OCI-LY3 (cell line): ENCODE results near the gene XYLB.

Experiments
- H2AFZ ChIP-seq: fragments of 200-600, 300-600 bp; shearing (Covaris generic); 2 replicates; pipeline ENCODE4 v1.6.0; 2014; ENCODE audit warnings: antibody characterized with exemption, low read depth, low read length
- H3K27ac ChIP-seq: fragments of 200-600, 300-600 bp; sonication (generic); 2 replicates; pipeline ENCODE4 v1.5.1; 2014; ENCODE audit warnings: mild to moderate bottlenecking, low read length, moderate library complexity, mixed read lengths
- H3K27me3 ChIP-seq: fragments of 200-600, 300-600 bp; sonication (generic); 2 replicates; pipeline ENCODE4 v1.6.1; 2014; ENCODE audit warnings: low read depth, low read length, mixed read lengths
- H3K36me3 ChIP-seq: fragments of 200-600, 300-600 bp; sonication (generic); replicated peaks from 2 replicates; pipeline ENCODE3; 2014; ENCODE audit warnings: low read depth, low read length, mixed read lengths
- H3K4me1 ChIP-seq: fragments of 300-600, 200-600 bp; sonication (generic); 2 replicates; pipeline ENCODE4 v1.6.1; 2014; ENCODE audit warnings: low read length, mixed read lengths
- H3K4me2 ChIP-seq: fragments of 200-600, 300-600 bp; sonication (generic); 2 replicates; pipeline ENCODE4 v1.6.1; 2014; ENCODE audit warnings: low read length, mixed read lengths
- H3K4me3 ChIP-seq: fragments of 300-600, 200-600 bp; sonication (generic); 2 replicates; pipeline ENCODE4 v1.5.1; 2014; ENCODE audit warnings: antibody characterized with exemption, mild to moderate bottlenecking, low read length, moderate library complexity
- H3K79me2 ChIP-seq: fragments of 300-600, 200-600 bp; shearing (Covaris generic); 2 replicates; pipeline ENCODE4 v1.6.1; 2014; ENCODE audit warnings: mild to moderate bottlenecking, low read length, mixed read lengths
- H3K9ac ChIP-seq: fragments of 300-600, 200-600 bp; shearing (Covaris generic); 2 replicates; pipeline ENCODE4 v1.6.0; 2014; ENCODE audit warnings: mild to moderate bottlenecking, low read length, moderate library complexity
- H3K9me3 ChIP-seq: fragments of 200-600, 300-600 bp; shearing (Covaris generic); 2 replicates; pipeline ENCODE4 v1.6.1; 2014; ENCODE audit warnings: low read length, mixed read lengths; ENCODE audit not compliant: insufficient read depth
- H4K20me1 ChIP-seq: fragments of 200-600, 300-600 bp; sonication (generic); 2 replicates; pipeline ENCODE4 v1.6.1; 2016; ENCODE audit warnings: low read length, mixed read lengths; ENCODE audit not compliant: insufficient read depth
- CTCF ChIP-seq: fragments of 200-600, 300-600 bp; sonication (generic); IDR thresholded peaks from 2 replicates; pipeline ENCODE4 v1.5.1; 2014; ENCODE audit warnings: antibody characterized with exemption, low read length, low read depth
- EZH2phosphoT487 ChIP-seq: fragments of 200-600 bp; shearing (Covaris generic); IDR thresholded peaks from 2 replicates; pipeline ENCODE4 v1.6.1; 2018; ENCODE audit warnings: antibody characterized with exemption, mixed run types, low read depth

Gene XYLB

GRCh38 chr3:38371541-38372213 lies 25.1 kb downstream of the XYLB start:
- Histone ChIP-seq H4K20me1 (no peaks in the 10 kb centered on the region; the same call in 1 of the 2 replicates), H3K9me3 (no peaks in the 10 kb centered on the region), H3K79me2 (no peaks in the 10 kb centered on the region), H3K27ac (no peak overlapping the region), H3K9ac (no peak overlapping the region), H3K4me1 (no peaks in the 10 kb centered on the region), H2AFZ (no peak overlapping the region), H3K27me3 (no peaks in the 10 kb centered on the region), H3K36me3 (peaks cover 59% of the 10 kb centered on the region), H3K4me3 (no peak overlapping the region), H3K4me2 (no peak overlapping the region)
- TF ChIP-seq CTCF (no peak), EZH2phosphoT487 (no peak)

GRCh38 chr3:38372214-38372601 lies 25.6 kb downstream of the XYLB start:
- H3K4me1 ChIP-seq, result no peaks in the 10 kb centered on the region
- H4K20me1 ChIP-seq, result no peaks in the 10 kb centered on the region; the same call in 1 of the 2 replicates
- H3K4me2 ChIP-seq, result no peak overlapping the region
- no peaks in the 10 kb centered on the region for H3K27me3 ChIP-seq
- H3K9me3 ChIP-seq, result no peaks in the 10 kb centered on the region
- H3K9ac ChIP-seq, result no peak overlapping the region
- H3K27ac ChIP-seq, result no peak overlapping the region
- H3K79me2 ChIP-seq, result no peaks in the 10 kb centered on the region
- H3K4me3 ChIP-seq, result no peak overlapping the region
- H2AFZ ChIP-seq, result no peak overlapping the region
- H3K36me3 ChIP-seq, result peaks cover 59% of the 10 kb centered on the region
- TF ChIP-seq CTCF, result no peak
- no peak for TF ChIP-seq EZH2phosphoT487

GRCh38 chr3:38374221-38374620 lies 27.6 kb downstream of the XYLB start:
- Histone ChIP-seq H3K4me1 (no peaks in the 10 kb centered on the region), H3K9me3 (no peaks in the 10 kb centered on the region), H3K27me3 (no peaks in the 10 kb centered on the region), H3K4me2 (no peak overlapping the region), H2AFZ (no peak overlapping the region), H4K20me1 (no peaks in the 10 kb centered on the region), H3K9ac (no peak overlapping the region), H3K79me2 (no peaks in the 10 kb centered on the region), H3K4me3 (no peak overlapping the region), H3K27ac (no peak overlapping the region), H3K36me3 (peaks cover 62% of the 10 kb centered on the region)
- TF ChIP-seq EZH2phosphoT487 (no peak), CTCF (no peak)

GRCh38 chr3:38375072-38375471 lies 28.5 kb downstream of the XYLB start:
- Histone ChIP-seq H3K27ac (no peak overlapping the region), H3K79me2 (no peaks in the 10 kb centered on the region), H3K4me2 (no peak overlapping the region), H3K27me3 (no peaks in the 10 kb centered on the region), H2AFZ (no peak overlapping the region), H3K4me3 (no peak overlapping the region), H3K9me3 (no peaks in the 10 kb centered on the region), H3K36me3 (peaks cover 63% of the 10 kb centered on the region), H4K20me1 (no peaks in the 10 kb centered on the region), H3K4me1 (no peaks in the 10 kb centered on the region), H3K9ac (no peak overlapping the region)
- no peak for TF ChIP-seq EZH2phosphoT487
- TF ChIP-seq CTCF, result no peak
